Spleen (tissue), 7 donors: ENCODE data around the gene BET1L.

Experiments
- POLR2A ChIP-seq, 3 donors: fragments of 450-650 bp; IDR thresholded peaks; one replicate each; pipeline ENCODE4 v1.5.1; 2017; ENCODE audit warnings: antibody characterized with exemption in 3 of 3, mild to moderate bottlenecking in 1 of 3
- TF ChIP-seq, protein P1 (sequence below), 11 experiments: fragments of 200-600 bp in 7 of 11; fragments of 450-650 bp in 4 of 11; sonication (generic) in 4 of 11; IDR thresholded peaks in 8 of 11; conservative IDR thresholded peaks in 3 of 11; 1 replicate in 7 of 11; 2 replicates in 4 of 11; pipeline versions ENCODE4 v1.4.0 to v1.8.0; 2016 to 2021; ENCODE audit warnings: antibody characterized with exemption in 11 of 11, inconsistent platforms in 4 of 11, mild to moderate bottlenecking in 1 of 11
- donor health status: DM: no; HTN: no; CAD: no; lungs with moderate emphysema.
- donor health status: DM: no; HTN: no; CAD: no.
- donor health status: DM: no; HTN: no; CAD: no.

DNA sequence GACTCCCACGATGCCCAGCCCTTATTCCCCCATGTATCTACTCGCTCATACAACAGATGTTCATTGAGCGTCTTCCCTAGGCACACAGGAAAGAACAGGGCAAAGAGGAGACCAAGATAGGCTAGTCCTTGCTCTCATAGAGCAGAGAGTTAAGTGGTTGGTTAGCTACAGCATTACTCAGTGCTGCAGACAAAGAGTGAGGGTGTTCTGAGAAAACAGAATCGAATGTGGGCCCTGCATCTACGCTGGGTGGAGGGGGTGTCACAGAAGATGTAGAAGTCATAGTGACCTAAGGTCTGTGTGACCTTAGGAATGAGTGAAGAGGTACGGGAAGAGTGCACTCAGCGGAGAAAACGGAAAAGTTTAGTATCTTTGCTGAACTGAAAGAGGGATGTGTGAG lies 41.9 kb upstream of the BET1L start:
- TF ChIP-seq, protein P1, sequence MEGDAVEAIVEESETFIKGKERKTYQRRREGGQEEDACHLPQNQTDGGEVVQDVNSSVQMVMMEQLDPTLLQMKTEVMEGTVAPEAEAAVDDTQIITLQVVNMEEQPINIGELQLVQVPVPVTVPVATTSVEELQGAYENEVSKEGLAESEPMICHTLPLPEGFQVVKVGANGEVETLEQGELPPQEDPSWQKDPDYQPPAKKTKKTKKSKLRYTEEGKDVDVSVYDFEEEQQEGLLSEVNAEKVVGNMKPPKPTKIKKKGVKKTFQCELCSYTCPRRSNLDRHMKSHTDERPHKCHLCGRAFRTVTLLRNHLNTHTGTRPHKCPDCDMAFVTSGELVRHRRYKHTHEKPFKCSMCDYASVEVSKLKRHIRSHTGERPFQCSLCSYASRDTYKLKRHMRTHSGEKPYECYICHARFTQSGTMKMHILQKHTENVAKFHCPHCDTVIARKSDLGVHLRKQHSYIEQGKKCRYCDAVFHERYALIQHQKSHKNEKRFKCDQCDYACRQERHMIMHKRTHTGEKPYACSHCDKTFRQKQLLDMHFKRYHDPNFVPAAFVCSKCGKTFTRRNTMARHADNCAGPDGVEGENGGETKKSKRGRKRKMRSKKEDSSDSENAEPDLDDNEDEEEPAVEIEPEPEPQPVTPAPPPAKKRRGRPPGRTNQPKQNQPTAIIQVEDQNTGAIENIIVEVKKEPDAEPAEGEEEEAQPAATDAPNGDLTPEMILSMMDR (IDR thresholded peaks at IDR 0.05 in 8 of 11, conservative IDR thresholded peaks at IDR 0.05 in 3 of 11) = no peak
- TF ChIP-seq POLR2A (IDR thresholded peaks at IDR 0.05) = no peak
